GM12892 (cell line): ENCODE data around the gene FNDC7.
A peak's percentile ranks its signal among the peaks of the same experiment; 100 is the strongest.

Experiments
- POLR2A ChIP-seq: IDR thresholded peaks from 2 replicates; pipeline ENCODE4 v1.6.1; 2011; ENCODE audit warnings: low read depth, low read length, control low read depth
- TAF1 ChIP-seq: IDR thresholded peaks from 2 replicates; pipeline ENCODE4 v1.6.1; 2011; ENCODE audit warnings: low read depth, mild to moderate bottlenecking, control low read depth, low read length, borderline replicate concordance

DNA sequence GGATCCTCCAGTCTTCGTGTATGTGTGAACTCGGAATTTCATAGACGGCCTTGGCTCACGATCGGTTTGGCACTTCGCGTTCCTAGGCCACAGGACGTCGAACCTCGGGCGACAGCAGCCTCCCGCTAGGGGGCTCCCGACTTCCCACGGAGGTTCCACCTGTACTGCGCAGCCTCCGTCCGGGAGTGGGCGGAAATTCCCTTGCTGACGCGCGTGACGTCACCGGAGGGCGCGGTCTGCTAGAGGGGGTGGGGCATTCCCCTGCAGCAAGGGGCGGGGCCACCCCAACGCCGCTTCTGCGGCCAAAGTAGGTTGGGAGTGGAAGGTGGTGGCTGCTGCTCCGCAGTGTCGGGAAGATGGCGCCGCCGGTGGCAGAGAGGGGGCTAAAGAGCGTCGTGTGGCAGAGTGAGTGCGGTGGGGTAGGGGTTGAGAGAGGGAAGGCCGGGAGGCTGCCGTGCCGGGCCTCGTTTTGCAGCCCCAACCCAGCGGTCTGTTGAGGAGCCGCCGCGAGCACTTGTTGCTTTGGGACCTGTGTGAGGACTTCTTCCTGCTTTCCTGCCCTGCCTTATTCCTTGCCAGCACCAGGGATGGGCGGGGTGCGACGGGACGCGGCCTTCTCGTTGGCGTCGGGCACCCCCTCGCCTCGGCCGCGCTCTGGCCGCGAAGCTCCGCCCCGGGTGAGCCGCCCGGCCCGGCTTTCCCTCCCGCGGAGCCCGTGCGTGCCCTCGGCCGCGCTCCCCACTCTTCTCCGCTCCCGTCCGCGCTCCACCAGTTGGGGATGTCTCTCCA, 33.9 kb downstream of the FNDC7 start, which contains the start of gene STXBP3:
- TF ChIP-seq POLR2A (peak; percentile 97), TAF1 (peak; percentile 92)
